GM23338 (cell line): Measurements from ENCODE around the gene CRACR2A. TPM values are rescaled to one million over a fixed set of nuclear protein-coding genes. Genes with fewer than 3 reads are reported as not detected.

ENCODE experiments used
- ATAC-seq: fragments of 200-7000 bp; cut with Tn5 transposase; 3 replicates; pipeline ENCODE4 v1.9.1; 2020
- DNase-seq: peaks from one replicate; pipeline ENCODE4 v3.0.0-alpha.2; 2015; ENCODE audit warnings: low spot score
- H2AFZ ChIP-seq: fragments of 200-600 bp; sonication (generic); 2 replicates; pipeline ENCODE4 v1.8.0; 2016; ENCODE audit warnings: antibody characterized with exemption, mild to moderate bottlenecking, moderate library complexity
- H3F3A ChIP-seq: fragments of 200-600 bp; sonication (generic); replicated peaks from 2 replicates; pipeline ENCODE4 v1.8.0; 2017; ENCODE audit warnings: antibody characterized with exemption, mixed run types, low read depth
- H3K27ac ChIP-seq: fragments of 200-600 bp; sonication (generic); 2 replicates; pipeline ENCODE4 v1.6.1; 2016; ENCODE audit warnings: low read depth
- H3K27me3 ChIP-seq: fragments of 200-600 bp; sonication (generic); 2 replicates; pipeline ENCODE4 v1.8.0; 2016; ENCODE audit warnings: mild to moderate bottlenecking, mixed run types, moderate library complexity; ENCODE audit not compliant: insufficient read depth
- H3K36me3 ChIP-seq: fragments of 200-600 bp; sonication (generic); 2 replicates; pipeline ENCODE4 v1.8.0; 2016; ENCODE audit warnings: mild to moderate bottlenecking; ENCODE audit not compliant: insufficient read depth
- H3K4me1 ChIP-seq: fragments of 200-600 bp; sonication (generic); 2 replicates; pipeline ENCODE4 v1.8.0; 2016; ENCODE audit warnings: mild to moderate bottlenecking, moderate library complexity; ENCODE audit not compliant: insufficient read depth
- H3K4me2 ChIP-seq: fragments of 200-600 bp; sonication (generic); 2 replicates; pipeline ENCODE4 v1.7.1; 2017; ENCODE audit warnings: mixed run types
- H3K4me3 ChIP-seq: fragments of 200-600 bp; sonication (generic); 2 replicates; pipeline ENCODE4 v1.6.1; 2016; ENCODE audit warnings: mixed run types
- H3K79me2 ChIP-seq: fragments of 200-600 bp; sonication (generic); replicated peaks from 2 replicates; pipeline ENCODE4 v1.8.0; 2017; ENCODE audit warnings: mild to moderate bottlenecking; ENCODE audit not compliant: insufficient read depth
- H3K9me2 ChIP-seq: fragments of 200-600 bp; sonication (generic); 2 replicates; pipeline ENCODE4 v1.8.0; 2017; ENCODE audit not compliant: insufficient read depth
- H4K20me1 ChIP-seq: fragments of 200-600 bp; sonication (generic); replicated peaks from 2 replicates; pipeline ENCODE4 v1.8.0; 2017; ENCODE audit warnings: mild to moderate bottlenecking; ENCODE audit not compliant: insufficient read depth
- H3K27ac Mint-ChIP-seq: 2 replicates; pipeline ENCODE4 v1.8.0; 2020; ENCODE audit warnings: inconsistent platforms, mild to moderate bottlenecking, moderate library complexity, mixed read lengths
- H3K27me3 Mint-ChIP-seq: 3 replicates; pipeline ENCODE4 v1.8.0; 2022; ENCODE audit warnings: low read depth, mild to moderate bottlenecking, moderate library complexity, mixed read lengths, inconsistent platforms; ENCODE audit not compliant: insufficient read depth, poor library complexity
- H3K36me3 Mint-ChIP-seq: 3 replicates; pipeline ENCODE4 v1.8.0; 2021; ENCODE audit warnings: low read depth, mild to moderate bottlenecking, inconsistent platforms, moderate library complexity, mixed read lengths
- H3K4me1 Mint-ChIP-seq: 3 replicates; pipeline ENCODE4 v1.8.0; 2020; ENCODE audit warnings: mild to moderate bottlenecking, inconsistent platforms, mixed read lengths
- H3K4me3 Mint-ChIP-seq: 3 replicates; pipeline ENCODE4 v1.8.0; 2021; ENCODE audit warnings: moderate library complexity, mild to moderate bottlenecking, inconsistent platforms, mixed read lengths
- H3K9me3 Mint-ChIP-seq: 3 replicates; pipeline ENCODE4 v1.8.0; 2020; ENCODE audit warnings: moderate library complexity, mild to moderate bottlenecking, inconsistent platforms, mixed read lengths
- CREB1 ChIP-seq: fragments of 250-450 bp; sonication (Bioruptor Pico); IDR thresholded peaks from 2 replicates; pipeline ENCODE4 v1.5.0; 2020; ENCODE audit warnings: low read depth, mild to moderate bottlenecking, moderate library complexity
- CTCF ChIP-seq, 2 experiments: fragments of 200-600 bp in 1 of 2; sonication (generic) in 1 of 2; conservative IDR thresholded peaks; 2 replicates each; pipeline versions ENCODE4 v1.5.1 to v1.6.1; 2016 to 2017; ENCODE audit warnings: antibody characterized with exemption in 2 of 2, low read depth in 2 of 2, mild to moderate bottlenecking in 2 of 2, moderate library complexity in 1 of 2
- ETS1 ChIP-seq: IDR thresholded peaks from 2 replicates; pipeline ENCODE4 v1.6.1; 2016; ENCODE audit warnings: antibody characterized with exemption
- EZH2 ChIP-seq: fragments of 200-600 bp; sonication (generic); IDR thresholded peaks from one replicate; pipeline ENCODE4 v1.8.0; 2017; ENCODE audit warnings: antibody characterized with exemption, mild to moderate bottlenecking, low read depth; ENCODE audit not compliant: unreplicated experiment
- EZH2phosphoT487 ChIP-seq: fragments of 200-600 bp; sonication (generic); IDR thresholded peaks from one replicate; pipeline ENCODE4 v1.8.1; 2018; ENCODE audit warnings: antibody characterized with exemption; ENCODE audit not compliant: unreplicated experiment
- JUNB ChIP-seq: IDR thresholded peaks from one replicate; pipeline ENCODE4 v1.6.1; 2016; ENCODE audit warnings: antibody characterized with exemption; ENCODE audit not compliant: unreplicated experiment
- NANOG ChIP-seq: IDR thresholded peaks from 2 replicates; pipeline ENCODE4 v1.6.1; 2016; ENCODE audit warnings: antibody characterized with exemption, borderline replicate concordance
- POLR2AphosphoS5 ChIP-seq: IDR thresholded peaks from 2 replicates; pipeline ENCODE4 v1.6.1; 2016; ENCODE audit warnings: antibody characterized with exemption, low read depth
- STAT1 ChIP-seq: IDR thresholded peaks from one replicate; pipeline ENCODE4 v1.6.1; 2016; ENCODE audit warnings: antibody characterized with exemption; ENCODE audit not compliant: unreplicated experiment
- ZNF114 ChIP-seq: fragments of 250-450 bp; sonication (Bioruptor Pico); IDR thresholded peaks from 2 replicates; pipeline ENCODE4 v1.5.0; 2020; ENCODE audit warnings: mild to moderate bottlenecking, moderate library complexity
- ZNF331 ChIP-seq: fragments of 250-450 bp; sonication (Bioruptor Pico); IDR thresholded peaks from 2 replicates; pipeline ENCODE4 v1.5.0; 2020; ENCODE audit warnings: low read depth, mild to moderate bottlenecking, moderate library complexity
- ZNF462 ChIP-seq: fragments of 250-450 bp; sonication (Bioruptor Pico); IDR thresholded peaks from 2 replicates; pipeline ENCODE4 v1.5.0; 2020; ENCODE audit warnings: mild to moderate bottlenecking, moderate library complexity
- polyA plus RNA-seq: library from polyadenylated mRNA; unstranded; fragments of >200 nt; fragmentation: Nextera tagmentation; extraction: Ambion mirVana; gene quantifications from 2 replicates; pipeline ENCODE4 v1.2.1, GENCODE V29; 2016
- total RNA-seq: library from RNA; depleted of rRNA; stranded (reverse); fragments of >200 nt; shearing (Covaris generic); gene quantifications from 2 replicates; pipeline ENCODE4 v1.2.3, GENCODE V29; 2014
- TF ChIP-seq, protein P1 (sequence below): IDR thresholded peaks from one replicate; pipeline ENCODE4 v1.6.1; 2018; ENCODE audit warnings: antibody characterized with exemption; ENCODE audit not compliant: unreplicated experiment

The CRACR2A gene
- total and polyA plus RNA-seq, 2 experiments from 2014 or later = 1.5 to 3.0 TPM

- peaks cover 10% of the 10 kb centered on the region; the same call in 1 of the 3 replicates for H3K4me1 Mint-ChIP-seq
- peaks cover 4% of the 10 kb centered on the region for H3K27me3 Mint-ChIP-seq
- no peak overlapping the region for H3K27ac ChIP-seq
- H3K79me2 ChIP-seq = no peaks in the 10 kb centered on the region
- no peaks in the 10 kb centered on the region for H3K4me1 ChIP-seq
- no peak overlapping the region for H2AFZ ChIP-seq
- no peak overlapping the region for H3K4me2 ChIP-seq
- H3K27me3 ChIP-seq = no peaks in the 10 kb centered on the region
- H4K20me1 ChIP-seq = no peaks in the 10 kb centered on the region
- H3K4me3 ChIP-seq = no peak overlapping the region
- no peaks in the 10 kb centered on the region for H3F3A ChIP-seq
- no peak for ATAC-seq
- H3K27ac Mint-ChIP-seq = no peak overlapping the region
- H3K36me3 Mint-ChIP-seq = no peaks in the 10 kb centered on the region
- TF ChIP-seq, protein P1, sequence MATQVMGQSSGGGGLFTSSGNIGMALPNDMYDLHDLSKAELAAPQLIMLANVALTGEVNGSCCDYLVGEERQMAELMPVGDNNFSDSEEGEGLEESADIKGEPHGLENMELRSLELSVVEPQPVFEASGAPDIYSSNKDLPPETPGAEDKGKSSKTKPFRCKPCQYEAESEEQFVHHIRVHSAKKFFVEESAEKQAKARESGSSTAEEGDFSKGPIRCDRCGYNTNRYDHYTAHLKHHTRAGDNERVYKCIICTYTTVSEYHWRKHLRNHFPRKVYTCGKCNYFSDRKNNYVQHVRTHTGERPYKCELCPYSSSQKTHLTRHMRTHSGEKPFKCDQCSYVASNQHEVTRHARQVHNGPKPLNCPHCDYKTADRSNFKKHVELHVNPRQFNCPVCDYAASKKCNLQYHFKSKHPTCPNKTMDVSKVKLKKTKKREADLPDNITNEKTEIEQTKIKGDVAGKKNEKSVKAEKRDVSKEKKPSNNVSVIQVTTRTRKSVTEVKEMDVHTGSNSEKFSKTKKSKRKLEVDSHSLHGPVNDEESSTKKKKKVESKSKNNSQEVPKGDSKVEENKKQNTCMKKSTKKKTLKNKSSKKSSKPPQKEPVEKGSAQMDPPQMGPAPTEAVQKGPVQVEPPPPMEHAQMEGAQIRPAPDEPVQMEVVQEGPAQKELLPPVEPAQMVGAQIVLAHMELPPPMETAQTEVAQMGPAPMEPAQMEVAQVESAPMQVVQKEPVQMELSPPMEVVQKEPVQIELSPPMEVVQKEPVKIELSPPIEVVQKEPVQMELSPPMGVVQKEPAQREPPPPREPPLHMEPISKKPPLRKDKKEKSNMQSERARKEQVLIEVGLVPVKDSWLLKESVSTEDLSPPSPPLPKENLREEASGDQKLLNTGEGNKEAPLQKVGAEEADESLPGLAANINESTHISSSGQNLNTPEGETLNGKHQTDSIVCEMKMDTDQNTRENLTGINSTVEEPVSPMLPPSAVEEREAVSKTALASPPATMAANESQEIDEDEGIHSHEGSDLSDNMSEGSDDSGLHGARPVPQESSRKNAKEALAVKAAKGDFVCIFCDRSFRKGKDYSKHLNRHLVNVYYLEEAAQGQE = no peak
- no peak for TF ChIP-seq JUNB
- TF ChIP-seq NANOG = no peak
- TF ChIP-seq ZNF462 (CRISPR knock-in tag) = no peak
- TF ChIP-seq CREB1 (CRISPR knock-in tag) = no peak
- TF ChIP-seq ZNF331 = no peak
- TF ChIP-seq ZNF114 (CRISPR knock-in tag) = no peak
- TF ChIP-seq CTCF (conservative IDR thresholded peaks at IDR 0.05; ENCODE audit: low read depth in 2 of 2) = no peak
- no peak for TF ChIP-seq STAT1
- TF ChIP-seq EZH2phosphoT487 = no peak
- no peak for TF ChIP-seq POLR2AphosphoS5
- no peak for TF ChIP-seq EZH2
- TF ChIP-seq ETS1 = no peak
- no peaks in the 10 kb centered on the region for H3K36me3 ChIP-seq
- no peak for DNase-seq
- H3K9me3 Mint-ChIP-seq = no peaks in the 10 kb centered on the region
- H3K4me3 Mint-ChIP-seq = no peak overlapping the region
- H3K9me2 ChIP-seq = no peaks in the 10 kb centered on the region
Observed at GRCh38 chr12:3668479-3669165, 84.3 kb downstream of the CRACR2A start.
